ENCODE results near the gene KCND2. TPM values are rescaled to one million over a fixed set of nuclear protein-coding genes. Genes with fewer than 3 reads are reported as not detected.

Gene KCND2
- total RNA-seq, 2 donors from 2014 or later = 0.08 to 0.17 TPM

DNA sequence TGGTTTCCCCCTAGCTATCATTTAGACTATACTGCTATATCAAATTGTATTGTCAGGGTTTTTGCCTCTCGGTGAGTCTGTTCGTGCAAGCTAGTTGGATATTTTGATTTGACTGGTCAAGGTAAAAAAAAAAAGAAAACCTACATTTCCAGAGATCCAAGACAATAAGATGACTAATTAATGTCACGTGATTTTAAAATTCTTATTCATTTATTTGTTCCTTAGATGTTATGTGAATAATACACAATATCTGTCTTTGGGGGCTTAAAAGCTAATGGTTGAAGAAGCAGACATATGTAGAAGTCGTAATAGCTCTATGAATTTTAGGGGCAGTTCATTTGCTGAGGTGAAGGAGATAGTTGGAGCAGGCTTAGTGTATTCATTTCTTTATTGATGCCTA is 191.1 kb downstream of the KCND2 start:
- no peak overlapping the region for H3K27ac ChIP-seq
- TF ChIP-seq CTCF (IDR thresholded peaks at IDR 0.05) = no peak
- intact Hi-C loops (cut with DNase I) = no loop called here
- no peaks in the 10 kb centered on the region for H3K36me3 ChIP-seq
- no peaks in the 10 kb centered on the region for H3K27me3 ChIP-seq
- no peaks in the 10 kb centered on the region for H3K9me3 ChIP-seq
- H3K4me1 ChIP-seq = no peaks in the 10 kb centered on the region
- H3K4me3 ChIP-seq = no peak overlapping the region
- no peak for DNase-seq
- H3K9ac ChIP-seq (ENCODE audit: low read depth in 2 of 2, low read length in 2 of 2) = no peak overlapping the region

DNA sequence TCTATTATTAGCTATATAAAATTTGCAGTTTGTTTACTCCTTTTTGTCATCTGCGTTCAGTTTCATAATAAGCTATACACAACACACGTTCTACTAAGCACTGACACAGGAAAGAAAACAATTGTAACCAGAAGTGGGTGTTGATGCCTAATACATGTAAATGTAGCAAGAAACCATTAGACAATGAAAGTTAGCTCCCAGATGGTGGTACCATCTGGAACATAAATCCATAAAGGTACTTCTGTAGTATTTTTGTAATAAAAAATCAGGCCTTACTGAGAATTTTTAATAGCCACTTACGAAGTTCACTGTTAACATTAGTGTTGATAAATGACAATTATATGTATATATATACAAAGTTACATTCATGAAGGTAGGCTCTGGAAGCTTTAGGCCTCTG is 194.7 kb downstream of the KCND2 start:
- no peaks in the 10 kb centered on the region for H3K36me3 ChIP-seq
- H3K9ac ChIP-seq (ENCODE audit: low read depth in 2 of 2, low read length in 2 of 2) = no peak overlapping the region
- intact Hi-C loops (cut with DNase I) = no loop called here
- no peaks in the 10 kb centered on the region for H3K4me1 ChIP-seq
- no peak for TF ChIP-seq CTCF (IDR thresholded peaks at IDR 0.05)
- H3K9me3 ChIP-seq = no peaks in the 10 kb centered on the region
- DNase-seq = no peak
- H3K4me3 ChIP-seq = no peak overlapping the region
- no peak overlapping the region for H3K27ac ChIP-seq
- H3K27me3 ChIP-seq = no peaks in the 10 kb centered on the region

GRCh38 chr7:120468611-120469010 is 195.6 kb downstream of the KCND2 start:
- Histone ChIP-seq H3K36me3 (no peaks in the 10 kb centered on the region), H3K9ac (ENCODE audit: low read depth in 2 of 2, low read length in 2 of 2) (no peak overlapping the region), H3K9me3 (no peaks in the 10 kb centered on the region), H3K27ac (no peak overlapping the region), H3K27me3 (no peaks in the 10 kb centered on the region), H3K4me3 (no peak overlapping the region), H3K4me1 (no peaks in the 10 kb centered on the region)
- DNase-seq = no peak
- TF ChIP-seq CTCF (IDR thresholded peaks at IDR 0.05) = no peak
- intact Hi-C loops (cut with DNase I) = no loop called here

- no peak overlapping the region for H3K27ac ChIP-seq
- H3K9ac ChIP-seq (ENCODE audit: low read depth in 2 of 2, low read length in 2 of 2) = no peak overlapping the region
- no peaks in the 10 kb centered on the region for H3K36me3 ChIP-seq
- no peaks in the 10 kb centered on the region for H3K9me3 ChIP-seq
- DNase-seq = no peak
- no peaks in the 10 kb centered on the region for H3K4me1 ChIP-seq
- no peaks in the 10 kb centered on the region for H3K27me3 ChIP-seq
- no peak overlapping the region for H3K4me3 ChIP-seq
- no peak for TF ChIP-seq CTCF (IDR thresholded peaks at IDR 0.05)
- intact Hi-C loops (cut with DNase I) = no loop called here
These were observed 199.9 kb downstream of the KCND2 start for GRCh38 chr7:120472892-120473291.

DNA sequence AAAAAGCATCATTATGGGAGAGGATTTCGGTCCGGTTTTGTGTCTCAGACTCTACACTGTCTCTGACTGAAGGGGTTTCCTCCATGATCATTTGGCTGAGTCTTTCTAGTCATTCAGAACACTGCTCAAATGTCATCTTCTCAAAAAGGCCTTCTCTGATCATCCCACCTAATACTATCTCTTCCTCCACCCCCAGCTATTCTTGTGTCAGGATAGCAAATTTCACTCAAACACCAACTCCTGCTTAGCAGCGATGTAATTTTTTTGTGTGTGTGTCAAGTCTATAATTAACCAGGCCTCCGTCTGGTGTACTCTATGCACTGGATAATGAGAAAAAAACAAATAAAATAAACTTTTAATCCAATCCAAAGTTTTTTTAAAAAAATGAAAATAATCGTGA is 200.4 kb downstream of the KCND2 start:
- no peak for TF ChIP-seq CTCF (IDR thresholded peaks at IDR 0.05)
- Histone ChIP-seq H3K36me3 (no peaks in the 10 kb centered on the region), H3K27me3 (no peaks in the 10 kb centered on the region), H3K4me1 (no peaks in the 10 kb centered on the region), H3K9me3 (no peaks in the 10 kb centered on the region), H3K9ac (ENCODE audit: low read depth in 2 of 2, low read length in 2 of 2) (no peak overlapping the region), H3K4me3 (no peak overlapping the region), H3K27ac (no peak overlapping the region)
- DNase-seq = no peak
- intact Hi-C loops (cut with DNase I) = no loop called here

GRCh38 chr7:120475994-120476393 is 203.0 kb downstream of the KCND2 start:
- H3K27me3 ChIP-seq = no peaks in the 10 kb centered on the region
- no peaks in the 10 kb centered on the region for H3K36me3 ChIP-seq
- TF ChIP-seq CTCF (IDR thresholded peaks at IDR 0.05) = no peak
- H3K9ac ChIP-seq (ENCODE audit: low read depth in 2 of 2, low read length in 2 of 2) = no peak overlapping the region
- H3K4me1 ChIP-seq = no peaks in the 10 kb centered on the region
- no peaks in the 10 kb centered on the region for H3K9me3 ChIP-seq
- intact Hi-C loops (cut with DNase I) = no loop called here
- H3K27ac ChIP-seq = no peak overlapping the region
- no peak for DNase-seq
- no peak overlapping the region for H3K4me3 ChIP-seq
